GM12878 (cell line): Measurements from ENCODE around the gene CRIM1. TPM values are rescaled to one million over a fixed set of nuclear protein-coding genes. Genes with fewer than 3 reads are reported as not detected.

ENCODE experiments used
- ATAC-seq: fragments of 200-7000 bp; cut with Tn5 transposase; 3 replicates; pipeline ENCODE4 v1.9.1; 2020; ENCODE audit warnings: mild to moderate bottlenecking, moderate library complexity
- BruUV-seq: library from RNA; stranded (reverse); fragments of 400-500 nt; replicated peaks from 2 replicates; lab custom pipeline; 2021; lab: Mats Ljungman, UMichigan
- CTCF ChIA-PET: fragments of 300-600 bp; sonication (Branson Sonifier 250); formaldehyde crosslinking; extraction: SDS; loops from one replicate; lab custom pipeline; 2021; ENCODE audit warnings: inconsistent platforms; lab: Yijun Ruan, JAX
- POLR2A ChIA-PET: fragments of 350-600 bp; formaldehyde crosslinking; extraction: SDS; loops from one replicate; lab custom pipeline; 2021; ENCODE audit warnings: inconsistent platforms; lab: Charles Lee
- RAD21 ChIA-PET: fragments of 300-600 bp; sonication (Branson Sonifier 250); formaldehyde crosslinking; loops from one replicate; lab custom pipeline; 2023; ENCODE audit warnings: antibody characterized with exemption; ENCODE audit not compliant: unreplicated experiment; lab: Charles Lee
- SMC1A ChIA-PET: fragments of 300-600 bp; sonication (Branson Sonifier 250); formaldehyde crosslinking; loops from one replicate; lab custom pipeline; 2023; ENCODE audit not compliant: unreplicated experiment, uncharacterized antibody; lab: Charles Lee
- DNase-seq: peaks from one replicate; pipeline ENCODE4 v3.0.0-alpha.2; 2011; ENCODE audit warnings: low read depth, low spot score
- FAIRE-seq: peaks from 3 replicates; lab custom pipeline; 2011; peaks lifted over from hg19 to GRCh38; lab: Jason Lieb, UNC
- H2AFZ ChIP-seq: 2 replicates; pipeline ENCODE4 v1.6.0; 2011; ENCODE audit warnings: low read depth, low read length, control low read depth; ENCODE audit not compliant: control insufficient read depth
- H3K27ac ChIP-seq: 2 replicates; pipeline ENCODE4 v1.5.1; 2011; ENCODE audit warnings: control low read depth; ENCODE audit not compliant: control insufficient read depth, insufficient read depth
- H3K27me3 ChIP-seq, 2 experiments: replicated peaks in 1 of 2; 2 replicates each; pipeline versions ENCODE4 v1.6.0 to v1.6.1; 2011; ENCODE audit warnings: low read length in 1 of 2; ENCODE audit not compliant: control insufficient read depth in 2 of 2, insufficient read depth in 2 of 2
- H3K36me3 ChIP-seq, 2 experiments: 2 replicates each; pipeline ENCODE4 v1.5.1; 2011; ENCODE audit warnings: low read length in 1 of 2; ENCODE audit not compliant: control insufficient read depth in 2 of 2, insufficient read depth in 2 of 2
- H3K4me1 ChIP-seq: 2 replicates; pipeline ENCODE4 v1.6.1; 2011; ENCODE audit warnings: mild to moderate bottlenecking, low read length, moderate library complexity, mixed read lengths; ENCODE audit not compliant: control insufficient read depth, insufficient read depth
- H3K4me2 ChIP-seq: 2 replicates; pipeline ENCODE4 v1.6.0; 2011; ENCODE audit warnings: control low read depth; ENCODE audit not compliant: control insufficient read depth, insufficient read depth
- H3K4me3 ChIP-seq: fragments of 200-600 bp; sonication (generic); 2 replicates; pipeline ENCODE4 v1.5.1; 2016
- H3K79me2 ChIP-seq: 2 replicates; pipeline ENCODE4 v1.6.0; 2011; ENCODE audit warnings: low read length; ENCODE audit not compliant: control insufficient read depth, insufficient read depth
- H3K9ac ChIP-seq: 2 replicates; pipeline ENCODE4 v1.8.0; 2011; ENCODE audit warnings: low read length, control low read depth, mixed read lengths; ENCODE audit not compliant: control insufficient read depth, insufficient read depth
- H3K9me3 ChIP-seq: replicated peaks from 3 replicates; pipeline ENCODE4 v1.5.1; 2011; ENCODE audit warnings: mild to moderate bottlenecking, low read length; ENCODE audit not compliant: control insufficient read depth, insufficient read depth
- H4K20me1 ChIP-seq: 2 replicates; pipeline ENCODE4 v1.6.0; 2011; ENCODE audit not compliant: control insufficient read depth, insufficient read depth
- CHD2 ChIP-seq: IDR thresholded peaks from 2 replicates; pipeline ENCODE4 v1.6.1; 2011; ENCODE audit warnings: low read depth, low read length, improper control_type of control experiment, borderline replicate concordance
- DPF2 ChIP-seq: fragments of 450-650 bp; IDR thresholded peaks from 2 replicates; pipeline ENCODE4 v1.6.1; 2017; ENCODE audit warnings: mild to moderate bottlenecking
- EZH2 ChIP-seq: IDR thresholded peaks from 2 replicates; pipeline ENCODE4 v1.6.1; 2012; ENCODE audit warnings: low read depth, mild to moderate bottlenecking, control low read depth, inconsistent platforms, low read length, borderline replicate concordance; ENCODE audit not compliant: control insufficient read depth
- MXI1 ChIP-seq: fragments of 150-350 bp; IDR thresholded peaks from 2 replicates; pipeline ENCODE4 v1.6.1; 2011; ENCODE audit warnings: low read depth, mild to moderate bottlenecking, inconsistent platforms, low read length, improper control_type of control experiment
- MYC ChIP-seq: IDR thresholded peaks from 2 replicates; pipeline ENCODE4 v1.6.1; 2011; ENCODE audit warnings: mild to moderate bottlenecking, low read length, moderate library complexity, inconsistent platforms; ENCODE audit not compliant: insufficient read depth, insufficient replicate concordance, insufficient read length, severe bottlenecking
- NFIC ChIP-seq: IDR thresholded peaks from 2 replicates; pipeline ENCODE4 v1.6.1; 2012; ENCODE audit warnings: low read depth, mild to moderate bottlenecking, inconsistent platforms, low read length, moderate library complexity
- NR2C1 ChIP-seq: fragments of 450-650 bp; IDR thresholded peaks from 2 replicates; pipeline ENCODE4 v1.6.1; 2017; ENCODE audit warnings: antibody characterized with exemption, mild to moderate bottlenecking, moderate library complexity
- PBX3 ChIP-seq: IDR thresholded peaks from 2 replicates; pipeline ENCODE4 v1.6.1; 2011; ENCODE audit warnings: mild to moderate bottlenecking, low read depth, low read length, moderate library complexity; ENCODE audit not compliant: insufficient replicate concordance
- SIX5 ChIP-seq: IDR thresholded peaks from 2 replicates; pipeline ENCODE4 v1.6.1; 2011; ENCODE audit warnings: mild to moderate bottlenecking, low read depth, low read length, moderate library complexity; ENCODE audit not compliant: severe bottlenecking
- SMAD1 ChIP-seq: fragments of 450-650 bp; IDR thresholded peaks from 2 replicates; pipeline ENCODE4 v1.6.1; 2018; ENCODE audit warnings: mild to moderate bottlenecking, low read depth; ENCODE audit not compliant: partially characterized antibody
- USF1 ChIP-seq: IDR thresholded peaks from 2 replicates; pipeline ENCODE4 v1.6.1; 2011; ENCODE audit warnings: borderline replicate concordance, low read depth, mild to moderate bottlenecking, moderate library complexity, mixed read lengths, low read length; ENCODE audit not compliant: insufficient read depth; ENCODE audit errors: extremely low read length
- ZNF622 ChIP-seq: fragments of 450-650 bp; IDR thresholded peaks from 2 replicates; pipeline ENCODE4 v1.6.1; 2017; ENCODE audit warnings: mild to moderate bottlenecking, inconsistent platforms
- WGBS: methylation state at CpG from one replicate; pipeline ENCODE4 v1.1.6; 2016; ENCODE audit warnings: low lambda C conversion rate; ENCODE audit not compliant: insufficient replicate concordance, insufficient coverage; ENCODE audit errors: missing lambda C conversion rate; 5-methylcytosine and 5-hydroxymethylcytosine counted together
- in situ Hi-C: fragments of 300-500 bp; cut with MboI; formaldehyde crosslinking; loops from 9 replicates; pipeline ENCODE4 v1.14.3; 2018; ENCODE audit warnings: mixed read lengths
- intact Hi-C: fragments of 100-400 bp; cut with micrococcal nuclease; formaldehyde crosslinking; loops from one replicate; pipeline ENCODE4 v1.14.2; 2022; ENCODE audit not compliant: unreplicated experiment
- polyA plus RNA-seq, 11 experiments: library from polyadenylated mRNA; depleted of rRNA in 4 of 11; unstranded in 6 of 11; stranded (reverse) in 5 of 11; fragments of >200 nt; fragmentation: Nextera tagmentation in 4 of 11; fragmentation: Illumina TruSeq in 1 of 11; extraction: Ambion mirVana in 4 of 11; extraction: Trizol in 1 of 11; gene quantifications; 1 replicate in 1 of 11; 2 replicates in 10 of 11; pipeline versions ENCODE4 v1.2.1 to v1.2.3, GENCODE V29; 2011 to 2016; ENCODE audit warnings: inconsistent platforms in 2 of 11, missing spikeins in 2 of 11, low read depth in 1 of 11
- total RNA-seq, 4 experiments: library from RNA; depleted of rRNA in 3 of 4; stranded (reverse); fragments of >200 nt in 3 of 4; fragmentation: Illumina TruSeq in 1 of 4; extraction: Trizol in 1 of 4; gene quantifications; 2 replicates each; pipeline versions ENCODE4 v1.2.1 to v1.2.3, GENCODE V29; 2013 to 2021
- TF ChIP-seq, protein P1 (sequence below): fragments of 450-650 bp; IDR thresholded peaks from 2 replicates; pipeline ENCODE4 v1.6.1; 2016; ENCODE audit warnings: mild to moderate bottlenecking

The CRIM1 gene
- total and polyA plus RNA-seq, 10 of the 15 experiments (the other 5 are each of a cell fraction or from before 2014, with no cell fraction given), result 0.42 to 7.4 (median 3.1) TPM

GRCh38 chr2:36567711-36568408 lies 212.3 kb downstream of the CRIM1 start (continued):
- TF ChIP-seq USF1 (no peak), CHD2 (no peak), SIX5 (no peak), SMAD1 (no peak), MYC (no peak)

DNA sequence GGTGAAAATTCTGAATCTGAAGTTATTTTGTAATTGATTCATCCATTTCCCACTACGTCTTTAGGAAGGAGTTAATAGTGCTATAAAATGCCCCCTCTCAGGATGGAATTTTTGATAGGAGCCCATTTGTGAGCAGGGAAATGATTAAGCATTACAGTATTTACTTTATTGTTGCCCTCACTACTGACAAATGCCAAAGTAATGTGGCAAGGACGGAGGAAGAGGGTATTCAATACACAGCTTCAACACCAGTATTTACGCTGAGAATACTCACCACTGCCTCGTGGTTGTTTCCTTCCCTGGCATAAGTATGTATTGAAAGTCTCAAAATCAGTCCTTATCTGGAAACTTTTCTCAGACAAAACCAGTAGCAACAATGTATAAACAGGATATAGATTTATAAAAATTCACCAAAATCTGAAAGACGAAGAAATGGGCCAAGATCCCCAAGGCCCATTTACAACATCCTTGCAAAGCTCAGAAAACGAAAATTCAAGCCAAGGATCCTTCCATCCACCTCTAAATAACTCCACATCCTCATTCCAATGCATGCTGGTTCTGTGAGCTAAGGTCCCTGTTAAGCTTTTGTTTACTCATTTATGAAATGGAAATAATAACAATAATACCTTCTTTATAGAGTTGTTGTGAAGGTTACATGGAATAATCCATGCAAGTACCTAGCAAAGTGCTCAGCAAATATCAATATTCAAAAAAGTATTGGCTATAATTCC lies 213.1 kb downstream of the CRIM1 start:
- Histone ChIP-seq H3K4me2 (no peak overlapping the region), H3K79me2 (no peaks in the 10 kb centered on the region; the same call in 1 of the 2 replicates), H3K4me1 (no peaks in the 10 kb centered on the region), H3K27me3 (no peaks in the 10 kb centered on the region), H3K9ac (no peak overlapping the region), H3K36me3 (no peaks in the 10 kb centered on the region; a peak in 2 of 4 replicates), H2AFZ (no peak overlapping the region), H4K20me1 (no peaks in the 10 kb centered on the region), H3K27ac (no peak overlapping the region), H3K9me3 (no peaks in the 10 kb centered on the region), H3K4me3 (no peak overlapping the region)
- CTCF ChIA-PET, result interaction anchor here (0.6 to 1.3 kb wide), 6 partner anchors 9 to 192 kb away, joined by 3 to 4 read pairs (median 3); no protein-coding TSS in a partner anchor
- ATAC-seq (no peak), DNase-seq (no peak), FAIRE-seq (no peak)
- WGBS, result 70% methylated on average over 6 of the region's 6 CpGs
- RAD21 ChIA-PET, result no interaction called here
- SMC1A ChIA-PET, result interaction anchor here (0.8 to 1.5 kb wide), 4 partner anchors 10 to 96 kb away, joined by 3 to 4 read pairs (median 3); no protein-coding TSS in a partner anchor
- POLR2A ChIA-PET, result interaction anchor here (0.5 kb wide), 1 partner anchor 553 kb away, joined by 5 read pairs; no protein-coding TSS in a partner anchor
- in situ Hi-C loops, result no loop called here
- BruUV-seq, result no TSS peak
- intact Hi-C loops, result no loop called here
- TF ChIP-seq, protein P1, sequence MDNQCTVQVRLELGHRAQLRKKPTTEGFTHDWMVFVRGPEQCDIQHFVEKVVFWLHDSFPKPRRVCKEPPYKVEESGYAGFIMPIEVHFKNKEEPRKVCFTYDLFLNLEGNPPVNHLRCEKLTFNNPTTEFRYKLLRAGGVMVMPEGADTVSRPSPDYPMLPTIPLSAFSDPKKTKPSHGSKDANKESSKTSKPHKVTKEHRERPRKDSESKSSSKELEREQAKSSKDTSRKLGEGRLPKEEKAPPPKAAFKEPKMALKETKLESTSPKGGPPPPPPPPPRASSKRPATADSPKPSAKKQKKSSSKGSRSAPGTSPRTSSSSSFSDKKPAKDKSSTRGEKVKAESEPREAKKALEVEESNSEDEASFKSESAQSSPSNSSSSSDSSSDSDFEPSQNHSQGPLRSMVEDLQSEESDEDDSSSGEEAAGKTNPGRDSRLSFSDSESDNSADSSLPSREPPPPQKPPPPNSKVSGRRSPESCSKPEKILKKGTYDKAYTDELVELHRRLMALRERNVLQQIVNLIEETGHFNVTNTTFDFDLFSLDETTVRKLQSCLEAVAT, result no peak
- TF ChIP-seq NFIC (no peak), DPF2 (no peak), SMAD1 (no peak), ZNF622 (no peak), NR2C1 (no peak), PBX3 (no peak), EZH2 (no peak), MXI1 (no peak)
